ENCODE measurements around the gene TTF2. TPM values are rescaled to one million over a fixed set of nuclear protein-coding genes. Genes with fewer than 3 reads are reported as not detected.

TTF2 gene
- total RNA-seq, 1 experiment from 2014 or later = 88.8 TPM

GRCh38 chr1:117044217-117044616 is 15.9 kb upstream of the TTF2 start:
- no peak overlapping the region for H3K27ac Mint-ChIP-seq
- no peak for TF ChIP-seq ESRRA (CRISPR knock-in tag; IDR thresholded peaks at IDR 0.05; ENCODE audit: borderline replicate concordance)
- no peak for TF ChIP-seq SP1 (CRISPR knock-in tag; conservative IDR thresholded peaks at IDR 0.05)
- no peak for TF ChIP-seq AFF4 (CRISPR knock-in tag; IDR thresholded peaks at IDR 0.05; ENCODE audit: borderline replicate concordance)
- TF ChIP-seq ATF1 (CRISPR knock-in tag; IDR thresholded peaks at IDR 0.05) = no peak
- no peak for TF ChIP-seq ZNF263 (CRISPR knock-in tag; IDR thresholded peaks at IDR 0.05; ENCODE audit: low read depth)
- TF ChIP-seq GRHL2 (CRISPR knock-in tag; IDR thresholded peaks at IDR 0.05; ENCODE audit: insufficient replicate concordance, severe bottlenecking) = no peak
- TF ChIP-seq ZNF532 (CRISPR knock-in tag; IDR thresholded peaks at IDR 0.05; ENCODE audit: borderline replicate concordance) = no peak
- TF ChIP-seq AR (CRISPR knock-in tag; IDR thresholded peaks at IDR 0.05) = no peak
- no peak for TF ChIP-seq GTF2I (CRISPR knock-in tag; conservative IDR thresholded peaks at IDR 0.05)
- TF ChIP-seq MLX (CRISPR knock-in tag; IDR thresholded peaks at IDR 0.05) = no peak
- TF ChIP-seq SMAD4 (CRISPR knock-in tag; IDR thresholded peaks at IDR 0.05) = no peak
- no peak for TF ChIP-seq EMX1 (CRISPR knock-in tag; IDR thresholded peaks at IDR 0.05)
- TF ChIP-seq RELA (CRISPR knock-in tag; IDR thresholded peaks at IDR 0.05; ENCODE audit: borderline replicate concordance) = no peak
- no peak for TF ChIP-seq ZBTB21 (CRISPR knock-in tag; IDR thresholded peaks at IDR 0.05; ENCODE audit: borderline replicate concordance)
- no peak for TF ChIP-seq ZNF671 (CRISPR knock-in tag; IDR thresholded peaks at IDR 0.05)
- TF ChIP-seq ZNF138 (CRISPR knock-in tag; conservative IDR thresholded peaks at IDR 0.05) = no peak
- TF ChIP-seq ZNF396 (CRISPR knock-in tag; IDR thresholded peaks at IDR 0.05; ENCODE audit: borderline replicate concordance) = no peak
- TF ChIP-seq KAT7 (CRISPR knock-in tag; IDR thresholded peaks at IDR 0.05; ENCODE audit: borderline replicate concordance) = no peak
- TF ChIP-seq CBFB (CRISPR knock-in tag; IDR thresholded peaks at IDR 0.05; ENCODE audit: low read depth) = no peak
- no peaks in the 10 kb centered on the region for H3K4me1 Mint-ChIP-seq
- H3K27me3 Mint-ChIP-seq (ENCODE audit: low read depth) = no peaks in the 10 kb centered on the region
- no peaks in the 10 kb centered on the region for H3K9me3 Mint-ChIP-seq
- ChIA-PET CTCF (interaction anchor here (1.1 kb wide), 1 partner anchor 61 kb away, joined by 4 read pairs; no protein-coding TSS in a partner anchor), POLR2A (interaction anchor here (1.2 kb wide), 1 partner anchor 16 kb away, joined by 3 read pairs; the partner anchor contains the start of gene TTF2)
- ATAC-seq = no peak
- H3K4me3 Mint-ChIP-seq = no peak overlapping the region
- H3K36me3 Mint-ChIP-seq = no peaks in the 10 kb centered on the region
- DNase-seq (ENCODE audit: low spot score) = no peak
